Retinal pigment epithelial cell (primary cell): Measurements from ENCODE around the gene EIF6.

Source experiments
- DNase-seq: peaks from one replicate; pipeline ENCODE4 v3.0.0-alpha.2; 2010; ENCODE audit warnings: low read depth
- H3K4me3 ChIP-seq: 2 replicates; pipeline ENCODE4 v1.5.1; 2011; ENCODE audit warnings: mild to moderate bottlenecking, low read length, control low read depth, moderate library complexity
- TF ChIP-seq, protein P1 (sequence below): conservative IDR thresholded peaks from 2 replicates; pipeline ENCODE4 v1.5.1; 2011; ENCODE audit warnings: low read depth, low read length, control low read depth, inconsistent platforms

The EIF6 gene

GRCh38 chr20:35238735-35239134 is 45.8 kb downstream of the EIF6 start:
- TF ChIP-seq, protein P1, sequence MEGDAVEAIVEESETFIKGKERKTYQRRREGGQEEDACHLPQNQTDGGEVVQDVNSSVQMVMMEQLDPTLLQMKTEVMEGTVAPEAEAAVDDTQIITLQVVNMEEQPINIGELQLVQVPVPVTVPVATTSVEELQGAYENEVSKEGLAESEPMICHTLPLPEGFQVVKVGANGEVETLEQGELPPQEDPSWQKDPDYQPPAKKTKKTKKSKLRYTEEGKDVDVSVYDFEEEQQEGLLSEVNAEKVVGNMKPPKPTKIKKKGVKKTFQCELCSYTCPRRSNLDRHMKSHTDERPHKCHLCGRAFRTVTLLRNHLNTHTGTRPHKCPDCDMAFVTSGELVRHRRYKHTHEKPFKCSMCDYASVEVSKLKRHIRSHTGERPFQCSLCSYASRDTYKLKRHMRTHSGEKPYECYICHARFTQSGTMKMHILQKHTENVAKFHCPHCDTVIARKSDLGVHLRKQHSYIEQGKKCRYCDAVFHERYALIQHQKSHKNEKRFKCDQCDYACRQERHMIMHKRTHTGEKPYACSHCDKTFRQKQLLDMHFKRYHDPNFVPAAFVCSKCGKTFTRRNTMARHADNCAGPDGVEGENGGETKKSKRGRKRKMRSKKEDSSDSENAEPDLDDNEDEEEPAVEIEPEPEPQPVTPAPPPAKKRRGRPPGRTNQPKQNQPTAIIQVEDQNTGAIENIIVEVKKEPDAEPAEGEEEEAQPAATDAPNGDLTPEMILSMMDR = no peak
- no peak overlapping the region for H3K4me3 ChIP-seq
- no peak for DNase-seq

DNA sequence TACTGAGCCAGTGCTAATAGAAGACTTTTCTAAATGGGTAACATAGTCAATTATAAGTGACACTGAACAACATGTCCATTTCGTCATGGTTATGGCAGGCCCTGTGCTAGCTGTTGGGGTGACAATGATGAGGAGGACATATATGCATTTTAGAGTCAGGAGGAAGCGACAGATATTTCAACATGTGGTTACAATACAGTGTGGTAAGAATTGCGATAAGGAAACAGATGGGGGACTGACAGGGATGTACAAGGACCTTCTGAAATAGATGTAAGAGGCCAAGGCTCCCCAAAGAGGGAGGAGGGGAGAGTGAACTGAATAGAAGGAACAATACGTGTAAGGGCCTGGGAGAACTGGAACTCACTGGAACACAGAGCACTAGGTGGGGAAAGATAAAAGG is 46.4 kb downstream of the EIF6 start:
- TF ChIP-seq, protein P1 = no peak
- no peak overlapping the region for H3K4me3 ChIP-seq
- no peak for DNase-seq

- no peak for DNase-seq
- TF ChIP-seq, protein P1 = no peak
- H3K4me3 ChIP-seq = no peak overlapping the region
Observed at GRCh38 chr20:35237486-35237885, 47.1 kb downstream of the EIF6 start.

- no peak for DNase-seq
- H3K4me3 ChIP-seq = no peak overlapping the region
- TF ChIP-seq, protein P1 = no peak
Observed at GRCh38 chr20:35235881-35236280, 48.7 kb downstream of the EIF6 start.

GRCh38 chr20:35232575-35232974 is 52.0 kb downstream of the EIF6 start:
- peak; percentile 35 for DNase-seq
- no peak overlapping the region for H3K4me3 ChIP-seq
- TF ChIP-seq, protein P1 = no peak
